Measurements from ENCODE around the gene LMX1B.

Gene LMX1B

DNA sequence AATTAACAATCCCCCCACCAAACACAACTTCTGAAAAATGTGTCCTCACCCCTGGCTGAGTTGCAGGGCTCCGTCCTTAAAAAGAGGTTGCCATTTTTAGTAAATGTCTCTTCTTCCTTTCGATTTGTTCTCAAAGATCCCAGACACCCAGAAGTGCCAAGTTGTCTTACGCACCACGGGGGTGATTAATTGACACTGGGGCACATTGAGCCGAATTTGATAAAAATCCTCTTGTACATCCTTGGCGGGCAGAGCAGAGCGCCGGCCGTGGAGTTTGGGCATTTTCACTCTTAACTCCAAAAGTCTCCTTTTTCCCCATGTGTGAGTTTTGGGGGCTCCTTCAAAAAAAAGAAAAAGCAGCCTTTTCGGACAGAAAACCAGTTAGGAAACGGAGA is 4.5 kb downstream of the LMX1B start:
- DNase-seq (ENCODE audit: low read depth), result no peak

DNA sequence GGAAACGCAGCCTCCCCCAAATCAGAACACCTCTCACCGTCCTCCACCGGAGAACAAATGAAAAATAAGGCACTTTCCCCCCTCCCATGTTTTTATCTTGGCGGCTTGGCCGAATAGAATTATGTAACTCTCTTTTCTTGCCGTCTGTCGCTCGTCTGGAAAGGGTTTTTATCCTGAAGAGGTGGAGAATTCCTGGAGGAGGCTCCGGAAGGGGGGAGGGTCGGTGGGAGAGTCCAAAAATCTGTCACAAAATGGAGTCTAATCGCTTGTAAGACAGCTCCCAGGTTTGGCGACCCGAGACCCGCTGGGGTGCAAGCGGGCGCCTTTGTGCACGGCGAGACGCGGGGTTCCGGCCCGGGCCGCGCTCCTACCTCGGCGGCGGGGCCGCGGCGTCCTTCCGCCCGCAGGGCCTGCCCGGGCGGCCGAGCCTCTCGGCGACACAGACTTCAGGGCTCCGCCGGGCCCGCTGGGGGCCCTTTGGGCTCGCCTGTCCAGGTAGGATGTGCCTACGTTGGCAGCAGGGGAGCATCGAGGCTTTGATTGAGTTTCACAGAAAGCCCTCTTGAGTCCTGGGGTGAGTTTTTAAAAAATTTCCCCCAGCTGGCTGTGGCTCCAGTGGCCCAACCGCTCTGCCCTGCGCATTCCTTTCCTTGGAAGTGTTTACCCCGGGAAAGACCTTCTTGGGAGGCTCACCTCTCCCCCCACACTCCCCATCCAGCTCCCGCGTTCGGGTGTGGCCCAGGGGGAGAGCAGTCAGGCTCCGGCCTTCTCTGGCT is 5.0 kb downstream of the LMX1B start:
- DNase-seq (ENCODE audit: low read depth), result no peak

DNA sequence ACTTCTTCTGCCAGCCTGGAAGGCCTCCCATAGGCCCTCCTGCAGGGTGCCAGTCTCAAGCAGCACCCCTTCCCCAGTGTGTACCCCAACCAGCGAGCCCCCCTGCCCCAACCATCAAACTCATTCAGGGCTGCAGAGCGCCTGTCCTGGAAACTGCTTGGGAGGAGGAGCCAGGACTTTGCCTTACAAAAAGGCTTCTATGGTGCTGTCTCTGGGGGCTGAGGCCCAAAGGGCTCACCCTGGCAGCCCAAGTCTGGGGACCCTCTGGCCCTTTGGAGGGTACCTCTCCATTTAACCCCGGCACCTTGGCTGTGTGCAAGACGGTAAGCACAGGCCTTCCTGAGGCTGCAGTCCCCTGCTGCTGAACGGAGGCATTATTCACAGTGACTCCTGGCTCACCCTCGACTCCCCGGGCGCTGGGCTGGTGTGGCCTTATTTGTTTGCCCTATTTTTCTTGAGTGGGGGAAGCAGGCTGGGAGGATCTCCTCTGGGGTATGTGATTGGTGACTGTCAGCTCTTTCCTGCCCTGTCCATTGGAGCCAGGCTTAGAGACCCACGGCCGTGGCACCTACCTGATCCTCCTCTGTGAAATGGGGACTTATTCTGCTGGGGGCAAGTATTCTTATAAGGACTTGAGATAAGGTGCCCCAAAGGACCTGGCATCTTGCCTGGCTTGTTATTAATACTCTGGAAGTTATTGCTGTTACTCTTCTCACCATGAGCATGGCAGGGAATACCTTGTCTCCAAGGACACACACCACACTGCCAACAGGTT is 5.8 kb downstream of the LMX1B start:
- DNase-seq (ENCODE audit: low read depth), result no peak

DNA sequence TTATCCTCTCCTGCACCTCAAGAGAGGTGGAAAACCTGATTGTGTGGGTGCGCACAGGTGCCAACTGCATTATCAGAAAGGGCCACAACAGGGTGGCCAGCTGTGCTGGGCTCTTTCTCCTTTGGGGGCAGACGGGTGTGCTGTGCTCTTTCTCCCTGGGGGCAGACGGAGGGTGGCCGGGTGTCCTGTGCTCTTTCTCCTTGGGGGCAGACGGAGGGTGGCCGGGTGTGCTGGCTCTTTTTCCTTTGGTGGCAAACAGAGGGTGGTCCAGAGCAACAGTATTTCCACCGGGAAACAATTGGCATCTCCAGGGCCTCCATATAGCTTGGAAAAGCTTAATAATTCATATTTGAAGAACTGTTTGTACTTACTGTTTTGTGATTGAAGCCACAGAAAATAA is 6.8 kb downstream of the LMX1B start:
- DNase-seq (ENCODE audit: low read depth), result no peak

DNA sequence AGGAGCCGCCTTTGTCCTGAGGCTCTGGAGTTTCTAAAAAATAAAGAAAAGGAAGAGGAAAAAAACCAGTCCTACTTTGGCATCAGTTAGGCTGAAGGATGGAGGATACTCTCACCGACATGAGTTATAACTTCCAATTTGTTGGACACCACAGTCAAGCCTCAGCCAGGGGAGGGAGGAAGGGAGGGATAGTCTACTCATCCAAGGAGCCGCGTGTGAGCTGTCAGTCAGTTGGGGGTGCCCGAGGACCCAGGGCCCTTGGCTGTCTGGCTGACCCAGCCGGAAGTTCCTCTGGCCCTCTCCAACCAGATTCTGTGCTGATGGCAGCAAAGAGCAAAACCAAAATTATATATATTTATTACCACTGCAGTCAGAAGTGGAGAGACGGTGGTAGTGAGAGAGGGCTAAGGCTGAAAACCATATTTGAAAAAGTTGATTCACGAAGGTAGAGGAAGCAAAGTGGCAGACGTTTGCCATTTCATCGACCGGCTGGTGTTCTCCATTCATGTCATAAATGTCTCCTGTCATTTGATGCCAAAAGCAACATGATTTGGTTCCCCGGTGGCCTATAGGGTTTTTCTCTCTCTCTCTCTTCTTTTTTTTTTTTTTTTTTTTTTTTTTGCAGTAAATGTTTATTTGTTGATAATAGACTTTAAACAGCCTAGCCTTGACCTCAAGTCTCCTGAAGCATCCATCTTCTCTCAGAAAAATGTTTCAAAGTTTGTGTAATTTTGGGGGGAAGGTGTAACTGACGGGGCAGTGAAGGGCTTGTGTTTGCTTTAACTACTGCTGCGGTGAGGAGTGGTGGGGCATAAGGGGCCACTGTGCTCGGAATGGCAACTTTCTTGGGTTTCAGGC is 7.6 kb downstream of the LMX1B start:
- DNase-seq (ENCODE audit: low read depth), result no peak

DNA sequence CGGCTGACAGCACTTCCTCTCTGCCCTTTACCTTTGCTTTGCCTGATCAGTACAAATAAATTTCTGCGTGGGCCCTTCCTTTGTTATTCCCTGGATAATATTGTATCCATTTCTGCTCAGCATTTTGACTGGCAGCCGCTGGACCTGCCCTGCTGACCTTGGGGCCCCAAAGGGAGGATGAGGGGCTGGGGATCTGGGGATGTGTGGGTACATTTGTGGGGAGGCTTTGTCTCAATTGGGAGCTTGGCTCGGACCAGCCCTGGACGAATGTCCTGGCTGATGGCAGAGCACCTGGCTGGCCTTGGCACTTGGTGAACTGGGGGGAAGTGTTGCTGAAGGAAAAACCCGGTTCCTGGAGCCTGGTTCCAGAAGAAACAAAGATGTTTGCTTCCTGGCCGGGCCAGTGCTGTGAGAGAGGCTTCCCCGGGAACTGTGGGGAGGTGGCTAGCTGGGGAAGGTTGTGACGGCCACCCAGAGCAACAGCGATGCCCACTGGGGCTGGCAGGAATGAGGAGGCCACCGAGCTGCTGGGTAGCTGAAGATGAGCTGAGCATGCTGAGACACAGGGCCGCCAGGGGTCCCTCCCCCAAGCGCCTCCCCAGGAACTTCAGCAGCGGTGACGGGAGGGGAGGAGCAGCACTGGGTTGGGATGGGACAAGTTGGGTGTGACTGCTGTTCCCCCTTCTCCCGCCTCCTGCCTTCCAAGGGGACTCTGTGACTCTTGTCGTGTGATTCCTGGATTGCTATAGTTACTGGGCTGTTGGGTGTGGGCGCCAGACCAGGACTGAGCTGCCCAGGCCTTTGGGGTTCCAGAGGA is 8.4 kb downstream of the LMX1B start:
- DNase-seq (ENCODE audit: low read depth), result no peak

DNA sequence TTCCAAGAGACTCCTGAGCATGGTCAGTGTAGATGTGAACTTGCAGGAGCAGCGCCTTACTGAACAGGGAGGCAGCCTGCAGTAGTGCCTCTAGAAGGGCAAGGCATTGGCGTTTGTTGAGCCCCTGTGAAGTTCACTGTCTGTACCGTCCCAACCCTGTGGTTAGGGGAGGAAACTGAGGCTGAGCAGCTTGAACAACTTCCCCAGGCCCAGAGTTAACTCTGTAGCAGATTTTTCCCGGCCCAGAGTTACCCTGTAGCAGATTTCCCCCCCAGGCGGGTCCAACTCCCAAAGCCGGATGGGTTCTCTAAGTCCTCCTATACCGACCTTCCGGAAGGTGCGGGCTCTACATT is 9.6 kb downstream of the LMX1B start:
- no peak for DNase-seq (ENCODE audit: low read depth)

DNA sequence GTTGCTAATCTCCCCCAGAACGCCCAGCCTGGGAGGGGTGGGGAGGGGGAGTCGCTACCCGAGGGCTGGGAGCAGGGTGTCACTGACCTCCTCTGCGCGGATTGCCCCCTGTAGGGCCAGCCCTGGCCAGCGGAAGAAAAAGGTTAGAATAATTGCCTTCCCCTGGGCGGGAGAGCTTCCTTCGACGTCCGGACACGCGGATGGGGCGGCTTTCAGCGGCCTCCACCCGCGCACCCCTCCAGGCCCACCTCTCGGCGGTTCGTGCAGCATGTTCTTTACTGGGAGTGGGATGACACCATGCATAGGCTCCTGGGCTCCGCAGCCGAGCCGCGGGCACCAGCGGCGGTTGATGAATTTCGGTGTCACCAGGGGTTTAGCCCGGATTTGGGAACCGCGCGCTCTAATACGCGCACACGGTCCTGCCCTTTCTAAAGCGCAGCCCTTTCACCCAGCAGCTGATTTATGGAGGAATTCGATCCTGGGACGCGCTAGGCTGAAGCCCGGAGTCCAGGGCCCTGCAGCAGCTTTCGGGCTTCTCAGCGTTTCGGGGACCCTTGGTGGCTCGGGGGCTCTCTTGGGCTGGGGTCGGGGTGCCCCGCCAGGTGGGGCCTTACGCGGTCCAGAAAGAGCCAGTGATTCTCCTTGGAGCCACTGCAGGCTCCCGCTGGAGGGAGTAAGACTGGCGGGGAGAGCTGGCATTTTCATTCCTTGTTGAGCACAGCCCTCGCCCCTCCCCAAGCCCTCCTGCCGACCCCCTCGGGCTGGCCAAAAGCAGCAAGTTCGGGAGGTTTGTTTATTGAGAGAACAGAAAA is 10.1 kb downstream of the LMX1B start:
- DNase-seq (ENCODE audit: low read depth), result no peak

DNA sequence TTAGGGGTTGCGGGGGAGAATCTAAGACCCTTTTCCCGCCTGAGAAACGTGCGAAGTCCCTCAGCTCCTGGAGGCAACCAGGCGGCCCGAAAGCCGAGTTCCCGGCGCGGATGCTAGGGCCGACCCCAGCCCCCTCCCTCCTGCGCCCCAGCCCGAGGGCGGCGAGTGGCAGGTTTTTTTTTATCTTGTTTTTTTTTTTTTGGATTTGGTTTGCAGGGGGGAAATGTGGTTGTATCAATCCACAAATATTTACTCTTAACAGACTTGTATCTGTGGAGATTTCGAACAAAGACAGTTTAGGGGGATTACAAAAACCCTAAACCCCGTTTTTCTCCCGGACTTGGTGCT is 10.7 kb downstream of the LMX1B start:
- DNase-seq (ENCODE audit: low read depth), result no peak

DNA sequence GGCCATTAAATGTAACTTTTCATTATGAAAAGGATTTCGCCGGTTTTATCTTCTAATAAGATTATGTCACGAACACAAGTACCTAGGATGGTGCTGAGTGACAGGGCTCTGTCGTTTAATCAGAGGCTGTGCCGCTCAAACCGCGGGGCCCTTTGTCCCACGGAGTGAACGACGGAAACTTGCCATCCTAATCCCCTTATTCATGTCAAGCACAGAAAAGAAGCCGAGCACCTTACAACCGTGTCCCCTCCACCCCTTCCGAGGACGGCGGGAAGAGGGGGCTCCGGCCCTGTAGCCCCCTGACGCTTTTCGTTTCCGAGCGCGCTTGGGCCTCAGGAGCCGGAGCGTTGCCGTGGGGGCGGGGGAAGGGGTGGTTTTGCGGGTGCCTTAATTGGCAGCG is 11.2 kb downstream of the LMX1B start:
- no peak for DNase-seq (ENCODE audit: low read depth)

DNA sequence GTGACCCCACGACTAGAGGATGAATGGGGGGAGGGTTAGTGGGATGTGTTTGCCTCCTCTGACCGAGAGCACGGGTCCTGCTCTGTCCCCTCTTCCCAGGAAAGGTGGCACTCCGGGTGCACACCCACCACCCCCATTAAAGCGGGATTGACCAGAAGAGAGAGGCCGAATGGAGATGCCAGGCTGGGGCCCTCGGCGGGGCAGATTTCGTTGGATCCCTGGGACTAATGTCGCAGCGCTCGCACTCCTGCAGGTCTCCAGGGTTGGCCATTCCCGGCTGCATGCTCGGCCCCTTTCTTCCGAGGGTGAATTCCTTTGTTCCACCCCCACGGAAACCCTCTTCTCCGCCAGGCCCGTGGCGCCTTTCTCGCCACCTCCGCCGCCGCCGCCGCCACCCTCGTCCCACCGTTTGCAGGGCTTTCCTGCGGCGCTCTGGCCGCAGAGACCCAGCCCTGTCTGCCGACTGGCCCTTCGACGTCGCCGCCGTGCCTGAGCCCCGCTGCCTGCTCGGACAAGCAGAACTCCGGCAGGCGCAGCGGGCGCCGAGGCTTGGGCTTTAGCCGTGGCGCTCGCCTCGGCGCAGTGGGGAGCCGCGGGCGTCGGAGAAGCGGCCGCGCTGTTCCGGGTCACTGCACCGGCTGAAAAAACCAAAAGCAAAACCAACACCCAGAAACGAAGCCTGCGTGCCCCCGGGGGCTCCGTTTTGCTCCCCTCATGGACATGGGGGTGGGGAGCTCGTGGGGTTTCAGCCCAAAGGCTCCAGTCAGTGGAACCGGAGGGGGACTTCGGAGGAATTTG is 11.8 kb downstream of the LMX1B start:
- no peak for DNase-seq (ENCODE audit: low read depth)

DNA sequence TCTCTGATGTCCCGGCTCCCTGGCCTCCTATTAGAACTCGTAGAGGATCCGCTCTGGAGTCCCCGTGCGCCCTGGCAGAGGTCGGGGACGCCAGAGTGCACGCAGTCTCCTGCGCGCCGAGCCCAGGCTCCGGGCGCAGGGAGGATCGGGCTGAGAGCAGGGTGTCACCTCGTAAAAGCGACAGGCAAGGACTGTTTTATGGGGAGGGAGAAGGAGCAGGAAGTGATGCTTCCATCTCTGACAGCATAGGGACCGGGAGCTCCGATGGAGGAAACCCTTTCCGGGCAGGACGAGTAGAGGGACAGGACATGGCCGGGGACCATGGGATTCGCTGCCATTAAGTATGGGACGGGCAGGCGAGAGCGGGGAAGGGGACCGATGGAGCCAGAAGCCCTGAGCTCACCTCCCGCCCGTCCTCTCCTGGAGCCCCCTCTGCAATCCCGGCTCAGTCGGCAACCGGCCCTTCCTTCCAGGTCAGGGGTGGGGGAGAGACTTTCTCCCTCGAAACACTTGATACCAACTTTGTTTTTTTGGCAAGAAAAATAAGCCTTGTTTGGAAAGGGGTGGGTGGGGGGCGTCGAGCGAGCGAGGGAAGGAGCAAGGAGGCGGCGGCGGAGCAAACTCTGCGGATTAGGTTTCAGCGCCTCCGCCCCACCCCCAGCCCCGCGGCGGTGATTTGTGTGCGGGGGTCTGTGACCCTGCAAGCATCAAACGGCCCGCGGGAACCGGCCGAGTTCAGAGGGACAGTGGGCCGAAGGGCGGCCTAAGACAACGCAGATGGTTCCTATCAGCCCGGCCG is 12.6 kb downstream of the LMX1B start:
- DNase-seq (ENCODE audit: low read depth), result no peak

DNA sequence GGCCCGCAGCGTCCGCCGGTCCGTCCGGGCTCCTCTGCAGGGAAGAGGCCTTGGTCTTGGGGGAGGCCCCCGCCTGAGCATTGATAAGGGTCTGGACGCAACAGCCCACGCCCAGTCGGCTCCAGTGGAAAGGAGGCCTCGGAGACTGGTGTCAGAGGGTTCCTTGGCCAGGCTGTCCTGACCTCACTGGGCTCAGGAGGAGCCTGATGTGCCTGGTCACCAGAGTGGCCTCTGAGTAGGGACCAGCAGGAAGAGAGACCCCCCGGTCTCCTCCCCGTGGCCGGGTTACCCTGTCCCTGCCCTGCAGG is 13.2 kb downstream of the LMX1B start:
- DNase-seq (ENCODE audit: low read depth), result no peak

DNA sequence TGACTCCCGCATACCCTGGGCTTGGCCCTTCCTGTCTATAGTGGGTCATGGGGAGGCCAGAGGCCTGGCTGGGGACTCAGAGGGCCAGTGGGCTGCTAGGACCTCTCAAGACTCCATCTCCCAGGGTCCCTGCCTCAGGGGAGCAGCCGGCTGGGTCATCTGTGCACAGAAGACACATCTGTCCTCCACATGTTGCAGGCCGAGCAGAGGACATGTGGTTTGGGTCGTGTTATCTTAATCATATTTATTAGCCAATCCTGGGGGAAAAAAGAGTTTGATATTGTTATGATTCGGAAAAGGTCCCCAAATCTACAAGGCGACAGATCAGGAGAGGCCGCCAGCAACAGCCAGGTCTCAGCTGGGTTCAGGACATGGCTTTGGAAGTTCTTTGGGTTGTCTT is 14.4 kb downstream of the LMX1B start:
- no peak for DNase-seq (ENCODE audit: low read depth)

DNA sequence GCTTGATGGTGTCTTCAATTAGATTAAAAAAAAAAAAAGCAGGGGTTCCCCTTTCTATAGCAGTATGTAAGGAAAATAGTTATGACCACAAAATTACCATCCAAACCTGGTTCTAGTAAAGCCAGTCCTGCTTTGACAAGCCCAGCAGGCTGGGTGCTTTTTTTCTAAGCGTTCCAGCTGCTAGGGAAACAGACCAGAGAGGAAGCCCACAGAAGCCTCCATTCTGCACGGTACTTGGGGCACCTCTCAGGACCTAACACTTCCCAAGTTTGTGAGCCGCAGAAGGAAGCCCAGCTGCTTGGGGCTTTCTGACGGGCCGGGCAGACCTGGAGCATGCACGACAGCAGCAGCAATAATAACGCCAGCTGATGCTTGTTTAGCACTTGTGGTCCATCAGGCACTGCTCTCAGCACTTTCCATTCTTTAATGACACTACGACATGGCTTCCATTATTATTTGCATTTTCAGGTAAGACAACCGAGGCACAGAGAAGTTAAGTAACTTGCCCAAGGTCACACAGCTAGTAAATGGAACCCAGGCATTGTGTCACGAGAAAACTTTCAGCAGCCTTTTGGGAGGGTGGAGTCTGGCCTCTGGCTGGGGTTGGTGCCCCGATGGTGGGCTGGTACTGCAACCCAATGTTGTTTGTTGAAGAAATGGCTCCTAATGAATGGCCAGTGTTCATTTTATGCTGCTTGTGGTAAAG is 15.4 kb downstream of the LMX1B start:
- no peak for DNase-seq (ENCODE audit: low read depth)

DNA sequence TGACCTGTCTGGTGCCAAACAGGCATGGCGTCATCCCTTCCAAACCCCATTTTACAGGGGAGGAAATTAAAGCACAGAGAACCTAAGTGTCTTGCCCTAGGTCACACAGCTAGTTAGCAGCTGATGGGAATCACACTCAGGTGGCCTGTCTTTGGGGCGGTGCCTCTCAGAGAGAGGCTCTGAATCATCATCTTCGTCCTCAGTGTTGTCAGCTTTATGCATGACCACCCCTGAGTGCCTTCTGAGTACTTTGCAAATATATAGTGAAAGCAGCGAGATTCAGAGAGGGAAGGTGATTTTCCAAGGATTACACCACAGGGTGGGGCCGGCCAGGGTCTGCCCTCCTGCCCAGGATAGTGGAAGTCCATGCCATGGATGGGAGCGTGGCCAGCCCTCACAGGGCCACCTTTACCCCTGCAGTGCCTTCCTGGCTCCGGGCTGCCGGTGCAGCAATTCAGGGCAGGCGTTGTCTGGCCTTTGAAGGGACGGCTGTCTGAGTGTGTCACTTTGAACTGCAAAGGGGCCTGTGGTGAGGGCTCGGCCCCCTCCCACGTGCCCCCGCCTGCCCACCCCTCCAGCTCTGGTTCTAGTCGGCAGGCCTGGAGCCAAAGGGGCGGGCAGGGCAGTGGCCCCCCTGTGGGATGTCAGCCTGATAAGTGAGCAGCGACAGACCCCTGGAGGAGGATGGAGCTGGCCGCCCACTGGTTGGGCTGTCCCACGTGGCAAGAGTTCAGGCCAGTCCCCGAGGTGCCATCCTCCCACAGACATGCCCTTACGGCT is 16.9 kb downstream of the LMX1B start:
- no peak for DNase-seq (ENCODE audit: low read depth)

DNA sequence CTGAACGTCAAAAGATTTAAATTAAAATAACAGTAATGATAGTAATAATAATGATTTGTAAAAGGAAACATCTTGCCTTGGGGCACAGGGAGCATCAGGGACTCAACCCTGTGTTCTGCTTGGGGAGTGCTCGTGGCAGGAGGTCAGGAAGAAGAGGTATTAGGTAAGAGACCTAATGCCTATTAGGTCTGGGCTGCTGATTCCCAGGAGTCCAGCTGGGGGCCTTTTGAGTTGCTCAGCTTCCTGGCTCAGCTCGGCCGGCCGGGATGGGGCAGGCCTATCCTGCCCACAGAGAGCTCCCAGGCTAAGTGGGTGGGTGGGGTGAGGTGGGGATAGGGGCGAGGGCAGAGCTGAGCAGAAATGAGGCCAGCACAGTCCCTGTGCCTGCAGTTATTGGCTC is 17.5 kb downstream of the LMX1B start:
- no peak for DNase-seq (ENCODE audit: low read depth)

DNA sequence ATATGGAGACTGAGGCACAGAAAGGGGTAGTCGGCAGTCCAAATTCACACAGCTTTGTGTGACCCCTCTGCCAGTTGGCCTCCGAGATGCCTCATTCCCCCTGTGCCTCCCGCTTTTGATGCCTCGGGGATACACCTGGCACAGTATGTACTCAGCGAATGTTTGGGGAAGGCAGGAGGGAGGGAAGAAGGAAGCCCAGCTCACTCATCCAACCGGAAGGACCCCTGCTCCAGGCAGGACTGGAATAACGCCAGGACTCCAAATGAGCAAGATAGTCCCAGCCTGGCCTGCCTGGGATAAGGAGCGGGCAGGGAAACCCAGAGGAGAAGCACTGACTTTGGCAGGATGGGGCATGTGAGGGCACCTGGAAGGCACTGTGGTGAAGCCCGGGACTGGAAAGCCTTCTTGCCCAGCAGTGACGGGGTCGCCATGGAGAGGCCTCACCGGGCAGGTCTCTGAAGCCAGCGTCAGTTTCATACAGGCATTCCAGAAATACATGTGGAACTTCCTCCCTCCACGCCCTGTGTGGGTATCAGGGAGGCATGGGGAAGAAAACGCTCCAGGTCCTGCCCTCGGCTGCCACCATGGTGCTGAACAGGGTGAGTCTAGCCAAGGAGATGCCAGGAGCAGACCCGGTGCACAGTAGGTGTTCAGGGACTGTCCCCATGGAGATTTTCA is 20.3 kb downstream of the LMX1B start:
- no peak for DNase-seq (ENCODE audit: low read depth)

All from T-helper 22 cell (primary cell).